Bone marrow (tissue), 2 donors: ENCODE data around the gene PRSS1.
"Not testable (repeated sequence)": the region's sequence is repeated elsewhere in the genome, so short reads cannot be mapped to it uniquely, and the experiment has no call there.

Experiments
- DNase-seq, 2 donors: peaks; one replicate each; lab custom pipeline; 2025; lab: John Stamatoyannopoulos, UW

Gene PRSS1

GRCh38 chr7:142749218-142749993, at the start of gene PRSS1:
TSS of gene PRSS1 (plus strand) at chr7:142749472. CDS start at chr7:142749485, 13 bp downstream.
- no peak for DNase-seq

DNA sequence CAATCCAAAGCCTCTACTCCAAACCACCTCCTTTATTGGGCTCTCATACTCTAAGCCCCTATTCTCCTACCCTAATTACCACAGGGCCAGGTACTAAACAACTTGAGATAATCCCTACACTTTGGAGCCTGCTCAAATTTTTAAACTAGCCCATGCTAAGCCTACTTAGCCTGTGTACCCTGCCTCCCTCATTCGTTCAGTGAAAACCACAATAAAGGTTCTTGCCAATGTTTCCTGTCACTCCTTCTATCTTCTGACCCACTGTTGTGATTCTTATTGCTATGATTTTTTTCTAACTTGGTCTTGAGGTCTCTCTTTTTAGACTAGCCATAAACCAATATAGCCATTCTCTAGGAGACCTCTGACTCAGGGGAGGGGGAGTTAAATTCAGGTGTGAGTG, 48.3 kb upstream of the PRSS1 start:
- not testable (repeated sequence) for DNase-seq

GRCh38 chr7:142703655-142704305, 45.5 kb upstream of the PRSS1 start:
- DNase-seq: peak in 1 of 2 donors; percentile 81

GRCh38 chr7:142708726-142709125, 40.5 kb upstream of the PRSS1 start:
- DNase-seq: not testable (repeated sequence)

DNA sequence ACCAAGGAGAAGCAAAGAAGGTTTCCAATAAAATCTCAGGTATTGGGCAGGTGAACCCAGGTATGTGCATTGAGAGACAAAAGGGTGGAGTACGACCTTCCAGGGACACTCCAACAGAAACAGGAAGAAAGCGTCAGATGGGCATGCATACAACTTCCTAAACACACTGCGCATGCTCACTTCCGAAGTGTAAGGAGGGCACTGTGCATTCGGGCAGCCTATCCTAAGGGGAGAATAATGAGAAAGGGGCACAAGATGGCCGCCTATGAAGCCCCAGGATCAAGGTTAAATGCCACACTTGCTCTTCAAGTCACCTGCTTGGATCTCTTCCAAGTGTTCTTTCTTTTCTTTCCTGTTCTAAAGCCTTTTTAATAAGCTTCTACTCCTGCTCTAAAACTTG, 39.4 kb upstream of the PRSS1 start:
- DNase-seq: no peak

GRCh38 chr7:142711196-142711595, 38.1 kb upstream of the PRSS1 start:
- DNase-seq: peak in 1 of 2 donors; percentile 39

DNA sequence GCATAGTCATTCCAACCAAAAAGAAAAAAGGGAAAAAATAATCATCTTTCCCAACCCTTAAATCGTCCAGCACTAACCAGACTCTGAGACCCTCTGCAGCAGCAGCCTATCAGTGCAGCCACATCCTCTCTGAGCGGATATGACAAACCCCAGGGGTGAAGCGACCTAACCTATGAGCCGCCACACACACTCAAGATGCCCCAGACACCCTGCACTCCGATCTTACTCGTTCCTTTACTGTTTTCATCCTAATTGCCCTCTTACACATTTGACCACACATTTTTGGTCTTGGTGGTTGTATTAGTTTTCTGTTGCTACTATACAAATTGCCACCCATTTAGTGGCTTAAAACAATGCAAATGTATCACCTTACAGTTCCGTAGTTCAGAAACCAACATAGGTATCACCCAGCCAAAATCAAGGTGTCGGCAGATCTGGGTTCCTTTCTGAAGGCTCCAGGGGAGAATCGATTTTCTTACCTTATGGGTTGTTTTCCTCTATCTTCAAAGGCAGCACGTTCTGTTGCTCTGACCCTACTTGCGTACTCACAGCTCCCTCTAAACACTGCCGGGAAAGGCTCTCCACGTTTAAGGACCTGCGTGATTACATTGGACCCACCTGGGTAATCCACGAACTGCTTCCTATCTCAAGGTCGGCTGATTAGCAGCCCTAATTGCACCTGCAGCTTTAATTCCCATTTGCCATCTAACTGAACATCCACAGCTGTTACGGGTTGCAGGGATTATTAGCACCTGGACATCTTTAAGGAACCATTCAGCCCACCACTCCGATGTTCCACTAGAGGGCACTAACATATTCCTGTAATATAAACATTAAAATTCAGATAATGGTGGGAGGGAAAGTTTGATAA, 37.3 kb upstream of the PRSS1 start:
- peak in 1 of 2 donors; percentile 79 for DNase-seq

- DNase-seq: no peak
Measured at GRCh38 chr7:142712617-142712957, 36.7 kb upstream of the PRSS1 start.

GRCh38 chr7:142714375-142714774, 34.9 kb upstream of the PRSS1 start:
- DNase-seq: peak in 1 of 2 donors; percentile 99

- peak in 1 of 2 donors; percentile 50 for DNase-seq
Measured at GRCh38 chr7:142716596-142716995, 32.7 kb upstream of the PRSS1 start.

- peak in 1 of 2 donors; percentile 87 for DNase-seq
Measured at GRCh38 chr7:142717453-142717852, 31.8 kb upstream of the PRSS1 start.

GRCh38 chr7:142718313-142718712, 31.0 kb upstream of the PRSS1 start:
- DNase-seq: no peak

DNA sequence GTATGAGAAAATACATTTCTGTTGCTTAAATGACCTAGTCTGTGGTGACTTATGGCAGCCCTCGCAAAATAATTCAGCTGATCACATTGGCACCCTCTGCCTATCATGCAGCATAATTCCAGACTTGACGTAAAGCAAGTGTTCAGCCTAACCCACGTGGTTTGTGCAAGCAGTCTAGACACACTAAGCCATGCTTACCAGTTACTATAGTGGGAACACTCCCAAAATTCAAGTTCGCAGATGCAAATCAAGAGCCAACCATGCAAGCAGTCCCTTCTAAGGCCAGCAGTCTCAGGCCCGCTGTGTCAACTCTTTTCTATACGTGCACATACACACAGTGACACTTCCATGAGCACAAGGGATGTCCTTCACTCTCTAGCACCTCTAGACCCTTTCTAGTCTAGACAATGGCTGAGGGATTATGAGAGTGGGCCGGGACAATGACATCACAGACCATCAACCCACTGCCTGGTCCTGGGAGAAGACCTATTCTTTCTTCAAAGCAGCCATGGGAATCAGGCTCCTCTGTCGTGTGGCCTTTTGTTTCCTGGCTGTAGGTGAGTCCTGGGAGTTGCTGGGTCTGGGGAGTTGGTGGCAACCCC, 29.0 kb upstream of the PRSS1 start:
- no peak for DNase-seq

GRCh38 chr7:142720986-142721385, 28.3 kb upstream of the PRSS1 start:
- DNase-seq: peak in 1 of 2 donors; percentile 86

- no peak for DNase-seq
Measured at GRCh38 chr7:142722248-142722794, 27.0 kb upstream of the PRSS1 start.

GRCh38 chr7:142733271-142733670, 16.0 kb upstream of the PRSS1 start:
- no peak for DNase-seq

- DNase-seq: peak in 1 of 2 donors; percentile 18
Measured at GRCh38 chr7:142739923-142740492, 9.3 kb upstream of the PRSS1 start.

- no peak for DNase-seq
Measured at GRCh38 chr7:142740786-142741185, 8.5 kb upstream of the PRSS1 start.

DNA sequence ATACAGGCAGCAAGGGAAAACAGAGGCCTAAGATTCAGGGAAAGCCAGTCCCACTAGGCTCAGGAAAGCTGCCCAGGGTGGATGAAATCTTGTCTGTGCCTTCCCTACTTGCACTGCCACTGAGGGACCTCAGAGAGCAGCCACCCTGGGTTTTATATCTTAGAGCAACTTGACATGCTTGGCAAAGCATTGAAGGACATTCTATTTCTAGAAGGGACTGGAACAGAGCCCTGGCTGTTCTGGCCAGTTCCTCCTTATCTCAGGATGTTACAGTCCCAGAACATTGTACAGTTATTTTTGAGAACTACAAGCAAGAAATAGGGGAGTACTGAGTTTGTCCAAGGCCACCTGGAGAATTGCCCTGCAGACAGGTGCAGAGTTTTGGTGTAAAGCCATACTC, 7.3 kb upstream of the PRSS1 start:
- DNase-seq: not testable (repeated sequence)

GRCh38 chr7:142745091-142745635, 4.1 kb upstream of the PRSS1 start:
- peak in 1 of 2 donors; percentile 5 for DNase-seq

DNA sequence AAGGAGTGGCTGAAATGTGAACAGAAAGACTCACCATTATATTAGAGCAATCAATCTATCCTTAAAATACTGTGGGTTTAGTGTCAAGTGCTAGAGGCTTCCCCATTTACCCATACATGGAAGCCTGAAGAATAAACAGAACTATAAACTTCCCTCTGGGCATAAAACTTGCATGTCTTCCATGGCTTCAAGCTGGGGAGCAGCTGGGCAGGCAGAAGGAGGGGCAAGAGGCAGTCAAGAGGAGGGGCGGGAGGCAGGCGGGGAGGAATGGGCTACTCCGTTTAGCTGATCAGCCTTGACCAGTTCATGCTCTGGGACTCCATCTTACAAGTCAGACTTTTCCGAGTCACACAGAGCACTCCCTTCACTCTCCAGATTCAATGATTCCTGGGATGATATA, 3.5 kb upstream of the PRSS1 start:
- DNase-seq: no peak
